Mesothelial cell of epicardium (in vitro differentiated cells): Measurements from ENCODE around the gene SMARCC2. TPM values are rescaled to one million over a fixed set of nuclear protein-coding genes. Genes with fewer than 3 reads are reported as not detected.
A peak's percentile ranks its signal among the peaks of the same experiment; 100 is the strongest.
"Not testable (repeated sequence)": the region's sequence is repeated elsewhere in the genome, so short reads cannot be mapped to it uniquely, and the experiment has no call there.

Experiments used
- DNase-seq, 2 experiments: peaks; one replicate each; pipeline ENCODE4 v3.0.0; 2021; ENCODE audit warnings: low spot score in 2 of 2; ENCODE audit not compliant: unreplicated experiment in 2 of 2
- H3K27ac Mint-ChIP-seq: 2 replicates; pipeline ENCODE4 v1.8.0; 2021; ENCODE audit warnings: mixed read lengths
- H3K27me3 Mint-ChIP-seq: 2 replicates; pipeline ENCODE4 v1.8.0; 2021; ENCODE audit warnings: low read depth, mixed read lengths
- H3K36me3 Mint-ChIP-seq: 2 replicates; pipeline ENCODE4 v1.8.0; 2021; ENCODE audit warnings: mixed read lengths
- H3K4me1 Mint-ChIP-seq: 2 replicates; pipeline ENCODE4 v1.8.0; 2021; ENCODE audit warnings: mixed read lengths
- H3K4me3 Mint-ChIP-seq: 2 replicates; pipeline ENCODE4 v1.8.0; 2021; ENCODE audit warnings: mild to moderate bottlenecking, moderate library complexity, mixed read lengths
- H3K9me3 Mint-ChIP-seq: 2 replicates; pipeline ENCODE4 v1.8.0; 2021; ENCODE audit warnings: mixed read lengths
- CTCF ChIP-seq: fragments of 200-600 bp; sonication (generic); IDR thresholded peaks from one replicate; pipeline ENCODE4 v1.5.0; 2021; ENCODE audit warnings: antibody characterized with exemption; ENCODE audit not compliant: unreplicated experiment
- total RNA-seq: library from RNA; stranded (reverse); gene quantifications from 3 replicates; pipeline ENCODE4 v1.2.1, GENCODE V29; 2021

Gene SMARCC2
- total RNA-seq, 1 donor from 2014 or later, result 177 TPM

DNA sequence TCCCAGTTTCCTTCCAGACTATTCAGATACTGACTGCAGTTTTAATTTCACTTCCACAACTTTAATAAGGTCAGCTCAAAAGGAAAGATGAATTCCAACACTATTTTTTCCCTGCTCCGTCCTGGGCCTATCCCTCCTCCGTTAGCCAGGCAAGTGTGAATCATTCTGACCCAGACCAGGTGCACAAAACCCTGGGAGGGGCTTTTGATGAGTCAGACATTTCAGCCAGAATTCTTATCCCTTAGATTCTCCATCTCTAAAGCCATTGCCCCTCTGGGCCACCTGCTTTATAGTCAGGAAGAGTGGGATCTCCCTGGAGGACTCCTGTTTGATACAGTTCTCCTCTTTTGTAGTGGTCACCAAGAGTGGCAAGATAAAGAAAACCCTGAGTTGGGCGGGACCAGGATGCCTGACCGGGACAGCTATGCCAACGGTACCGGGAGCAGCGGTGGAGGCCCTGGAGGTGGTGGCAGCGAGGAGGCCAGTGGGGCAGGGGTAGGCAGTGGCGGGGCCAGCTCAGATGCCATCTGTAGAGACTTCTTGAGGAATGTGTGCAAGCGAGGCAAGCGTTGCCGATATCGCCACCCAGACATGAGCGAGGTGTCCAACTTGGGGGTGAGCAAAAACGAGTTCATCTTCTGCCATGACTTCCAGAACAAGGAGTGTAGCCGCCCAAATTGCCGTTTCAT lies 69.0 kb downstream of the SMARCC2 start:
- Mint-ChIP-seq H3K36me3 (peaks cover 2% of the 10 kb centered on the region), H3K9me3 (no peaks in the 10 kb centered on the region), H3K4me1 (peaks cover 27% of the 10 kb centered on the region), H3K4me3 (no peak overlapping the region), H3K27me3 (no peaks in the 10 kb centered on the region), H3K27ac (peak overlapping the region; percentile 100)
- no peak for TF ChIP-seq CTCF
- no peak for DNase-seq

DNA sequence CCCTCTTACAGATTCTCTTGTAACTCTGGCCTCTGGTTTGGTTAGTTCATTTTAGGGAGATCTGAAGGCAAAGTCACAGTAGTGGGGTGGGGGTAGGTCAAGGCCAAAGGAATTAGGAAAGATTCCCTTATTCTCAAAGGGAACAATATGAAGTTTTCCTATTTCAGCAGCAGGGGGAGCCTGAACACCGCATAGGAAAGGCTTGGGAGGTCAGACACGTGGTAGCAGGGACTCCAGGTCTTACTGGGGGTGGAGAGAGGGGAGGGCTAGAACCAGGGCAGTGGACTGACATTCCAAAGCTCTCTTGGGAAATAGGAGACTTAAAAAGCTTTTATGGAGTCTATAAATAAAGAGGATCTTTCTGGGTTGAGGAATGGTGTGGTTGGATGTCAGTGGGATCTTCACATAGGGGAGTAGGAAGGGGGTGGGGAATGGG lies 69.9 kb downstream of the SMARCC2 start:
- H3K27ac Mint-ChIP-seq, result peak overlapping the region; percentile 100
- TF ChIP-seq CTCF, result peak; percentile 67
- no peaks in the 10 kb centered on the region for H3K27me3 Mint-ChIP-seq
- peak overlapping the region; percentile 99 for H3K4me3 Mint-ChIP-seq
- peaks cover 2% of the 10 kb centered on the region for H3K36me3 Mint-ChIP-seq
- no peaks in the 10 kb centered on the region for H3K9me3 Mint-ChIP-seq
- H3K4me1 Mint-ChIP-seq, result peaks cover 28% of the 10 kb centered on the region
- DNase-seq, result peak in 1 of 2 experiments; percentile 54

DNA sequence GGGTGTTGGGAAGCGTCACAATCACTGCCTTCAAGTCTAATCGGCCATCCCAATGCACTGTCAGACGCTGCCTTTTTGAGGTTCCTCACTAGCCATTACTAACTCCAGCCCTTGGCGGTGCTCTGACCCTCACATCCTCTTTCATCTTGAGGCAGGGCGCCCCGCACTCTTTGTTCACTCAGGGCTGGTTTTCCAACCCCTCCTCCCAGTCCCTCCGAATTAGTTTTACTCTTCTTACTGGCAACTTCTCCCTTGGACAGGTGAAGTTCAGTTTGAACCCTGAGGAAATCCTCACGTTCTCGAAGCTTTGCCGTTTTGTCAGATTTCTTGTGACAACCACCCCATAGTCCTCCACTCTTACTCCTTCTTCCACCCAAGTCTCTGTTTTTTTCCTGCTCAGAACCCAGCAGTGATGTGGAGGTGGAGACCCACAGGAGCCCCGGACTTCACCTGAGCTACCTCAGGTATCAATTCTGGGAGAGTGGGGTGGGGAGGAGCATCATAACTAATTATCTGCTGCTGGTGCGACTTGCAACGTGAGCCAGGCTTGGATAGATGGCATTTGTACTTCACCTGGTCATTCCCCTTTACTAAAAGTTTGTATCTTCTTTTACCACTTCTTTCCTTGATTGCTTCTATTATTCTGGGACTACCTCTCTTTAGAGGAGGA lies 70.5 kb downstream of the SMARCC2 start:
- Mint-ChIP-seq H3K4me3 (peak overlapping the region; percentile 99), H3K9me3 (no peaks in the 10 kb centered on the region), H3K4me1 (peaks cover 28% of the 10 kb centered on the region), H3K27ac (peak overlapping the region; percentile 100), H3K36me3 (peaks cover 2% of the 10 kb centered on the region), H3K27me3 (no peaks in the 10 kb centered on the region)
- no peak for TF ChIP-seq CTCF
- DNase-seq, result no peak

GRCh38 chr12:56117778-56118687 lies 71.2 kb downstream of the SMARCC2 start, which contains the start of gene ZC3H10:
ZC3H10 (plus strand) TSS chr12:56118266; CDS start chr12:56120563, 2,297 bp downstream.
- peak within 1 kb of the TSS; percentile 100 for H3K27ac Mint-ChIP-seq
- peaks cover 9% of the 10 kb centered on the region for H3K36me3 Mint-ChIP-seq
- peak within 1 kb of the TSS; percentile 99 for H3K4me3 Mint-ChIP-seq
- TF ChIP-seq CTCF, result peak; percentile 32
- H3K9me3 Mint-ChIP-seq, result no peaks in the 10 kb centered on the region
- DNase-seq, result peak; percentile 87 to 94
- H3K27me3 Mint-ChIP-seq, result no peaks in the 10 kb centered on the region
- peaks cover 28% of the 10 kb centered on the region for H3K4me1 Mint-ChIP-seq

GRCh38 chr12:56117082-56117706 lies 72.1 kb downstream of the SMARCC2 start:
- H3K9me3 Mint-ChIP-seq, H3K27me3 Mint-ChIP-seq, DNase-seq: not testable (repeated sequence)
- H3K4me3 Mint-ChIP-seq, result peak overlapping the region; percentile 99
- peaks cover 14% of the 10 kb centered on the region for H3K36me3 Mint-ChIP-seq
- peak overlapping the region; percentile 100 for H3K27ac Mint-ChIP-seq
- peaks cover 28% of the 10 kb centered on the region for H3K4me1 Mint-ChIP-seq
